HepG2 (cell line): ENCODE data around the gene RBCK1. TPM values are rescaled to one million over a fixed set of nuclear protein-coding genes. Genes with fewer than 3 reads are reported as not detected.

Experiments used
- CBX2 ChIP-seq, 2 experiments: fragments of 200-600 bp in 1 of 2; sonication (generic); formaldehyde crosslinking in 1 of 2; IDR thresholded peaks; 2 replicates each; pipeline versions ENCODE4 v1.7.0 to v1.8.1; 2018 to 2022; ENCODE audit warnings: low read depth in 2 of 2, low read length in 1 of 2, mild to moderate bottlenecking in 1 of 2, missing genetic modification reagents in 1 of 2
- CREM ChIP-seq, 2 experiments: sonication (generic) in 1 of 2; formaldehyde crosslinking in 1 of 2; IDR thresholded peaks; 2 replicates each; pipeline versions ENCODE4 v1.4.0 to v1.6.1; 2016 to 2020; ENCODE audit warnings: antibody characterized with exemption in 1 of 2, mild to moderate bottlenecking in 1 of 2, missing genetic modification reagents in 1 of 2
- ELF3 ChIP-seq: IDR thresholded peaks from 2 replicates; pipeline ENCODE4 v1.6.1; 2016; ENCODE audit warnings: missing genetic modification reagents, missing compliant biosample characterization
- FOSL2 ChIP-seq: sonication (generic); formaldehyde crosslinking; IDR thresholded peaks from 2 replicates; pipeline ENCODE4 v1.4.0; 2020; ENCODE audit warnings: missing genetic modification reagents
- GABPA ChIP-seq, 2 experiments: IDR thresholded peaks; 2 replicates each; pipeline ENCODE4 v1.6.1; 2011 to 2016; ENCODE audit warnings: low read depth in 2 of 2, low read length in 1 of 2, missing biosample characterization in 1 of 2, missing genetic modification characterization in 1 of 2
- HCFC1 ChIP-seq: fragments of 150-350 bp; IDR thresholded peaks from 2 replicates; pipeline ENCODE4 v1.6.1; 2014; ENCODE audit warnings: low read depth, low read length
- IKZF4 ChIP-seq: sonication (generic); formaldehyde crosslinking; IDR thresholded peaks from 2 replicates; pipeline ENCODE4 v1.5.1; 2020; ENCODE audit warnings: borderline replicate concordance, mild to moderate bottlenecking, low read depth, missing genetic modification reagents; ENCODE audit errors: not compliant biosample characterization
- NR2F6 ChIP-seq, 2 experiments: IDR thresholded peaks; 2 replicates each; pipeline ENCODE4 v1.6.1; 2016; ENCODE audit warnings: antibody characterized with exemption in 1 of 2, mild to moderate bottlenecking in 1 of 2
- PAXIP1 ChIP-seq: sonication (generic); formaldehyde crosslinking; conservative IDR thresholded peaks from 2 replicates; pipeline ENCODE4 v1.4.0; 2020; ENCODE audit warnings: mild to moderate bottlenecking, missing genetic modification reagents, moderate library complexity
- SNAI1 ChIP-seq: sonication (generic); formaldehyde crosslinking; IDR thresholded peaks from 2 replicates; pipeline ENCODE4 v1.5.0; 2020; ENCODE audit warnings: mild to moderate bottlenecking, missing genetic modification reagents, borderline replicate concordance
- ZFAT ChIP-seq: sonication (generic); formaldehyde crosslinking; conservative IDR thresholded peaks from 2 replicates; pipeline ENCODE4 v1.8.1; 2023; ENCODE audit warnings: missing genetic modification reagents, inconsistent platforms
- ZFP90 ChIP-seq: sonication (generic); formaldehyde crosslinking; IDR thresholded peaks from 2 replicates; pipeline ENCODE4 v1.8.0; 2022; ENCODE audit warnings: missing genetic modification reagents, mild to moderate bottlenecking, inconsistent platforms, borderline replicate concordance
- ZKSCAN5 ChIP-seq: sonication (generic); formaldehyde crosslinking; IDR thresholded peaks from 2 replicates; pipeline ENCODE4 v1.5.1; 2020; ENCODE audit warnings: mild to moderate bottlenecking, missing genetic modification reagents
- ZNF572 ChIP-seq: sonication (generic); formaldehyde crosslinking; IDR thresholded peaks from 2 replicates; pipeline ENCODE4 v1.5.1; 2020; ENCODE audit warnings: mild to moderate bottlenecking, missing genetic modification reagents
- ZNF615 ChIP-seq: sonication (generic); formaldehyde crosslinking; IDR thresholded peaks from 2 replicates; pipeline ENCODE4 v1.5.0; 2020; ENCODE audit warnings: mild to moderate bottlenecking, missing genetic modification reagents, borderline replicate concordance
- ZNF639 ChIP-seq: conservative IDR thresholded peaks from 2 replicates; pipeline ENCODE4 v1.6.1; 2018; ENCODE audit warnings: missing genetic modification reagents
- ZNF775 ChIP-seq: sonication (generic); formaldehyde crosslinking; IDR thresholded peaks from 2 replicates; pipeline ENCODE4 v1.4.0; 2020; ENCODE audit warnings: missing genetic modification reagents, mild to moderate bottlenecking, moderate library complexity, borderline replicate concordance
- ZNF891 ChIP-seq: sonication (generic); formaldehyde crosslinking; IDR thresholded peaks from 2 replicates; pipeline ENCODE4 v1.5.0; 2020; ENCODE audit warnings: mild to moderate bottlenecking, missing genetic modification reagents
- ZSCAN9 ChIP-seq: IDR thresholded peaks from 2 replicates; pipeline ENCODE4 v1.6.1; 2016; ENCODE audit warnings: borderline replicate concordance
- polyA plus RNA-seq, 8 experiments: library from polyadenylated mRNA; depleted of rRNA in 3 of 8; stranded (reverse) in 7 of 8; unstranded in 1 of 8; fragments of >200 nt; fragmentation: Illumina TruSeq in 4 of 8; extraction: Trizol in 4 of 8; gene quantifications; 2 replicates each; pipeline versions ENCODE4 v1.2.1 to v1.2.3, GENCODE V29; 2011 to 2016; ENCODE audit warnings: low read depth in 4 of 8, missing spikeins in 1 of 8, mixed read lengths in 1 of 8; ENCODE audit not compliant: insufficient read depth in 1 of 8
- total RNA-seq, 5 experiments: library from RNA; depleted of rRNA; stranded (reverse); fragments of >200 nt; fragmentation: Illumina TruSeq; extraction: Trizol; gene quantifications; 2 replicates each; pipeline ENCODE4 v1.2.3, GENCODE V29; 2016; ENCODE audit warnings: low read depth in 1 of 5
- TF ChIP-seq, protein P1 (sequence below): sonication (generic); formaldehyde crosslinking; IDR thresholded peaks from 2 replicates; pipeline ENCODE4 v1.5.0; 2020; ENCODE audit warnings: mild to moderate bottlenecking, missing genetic modification reagents

RBCK1 gene
- total and polyA plus RNA-seq, 2 of the 13 experiments (the other 11 are each of a cell fraction or from before 2014, with no cell fraction given), result 149 to 215 TPM

DNA sequence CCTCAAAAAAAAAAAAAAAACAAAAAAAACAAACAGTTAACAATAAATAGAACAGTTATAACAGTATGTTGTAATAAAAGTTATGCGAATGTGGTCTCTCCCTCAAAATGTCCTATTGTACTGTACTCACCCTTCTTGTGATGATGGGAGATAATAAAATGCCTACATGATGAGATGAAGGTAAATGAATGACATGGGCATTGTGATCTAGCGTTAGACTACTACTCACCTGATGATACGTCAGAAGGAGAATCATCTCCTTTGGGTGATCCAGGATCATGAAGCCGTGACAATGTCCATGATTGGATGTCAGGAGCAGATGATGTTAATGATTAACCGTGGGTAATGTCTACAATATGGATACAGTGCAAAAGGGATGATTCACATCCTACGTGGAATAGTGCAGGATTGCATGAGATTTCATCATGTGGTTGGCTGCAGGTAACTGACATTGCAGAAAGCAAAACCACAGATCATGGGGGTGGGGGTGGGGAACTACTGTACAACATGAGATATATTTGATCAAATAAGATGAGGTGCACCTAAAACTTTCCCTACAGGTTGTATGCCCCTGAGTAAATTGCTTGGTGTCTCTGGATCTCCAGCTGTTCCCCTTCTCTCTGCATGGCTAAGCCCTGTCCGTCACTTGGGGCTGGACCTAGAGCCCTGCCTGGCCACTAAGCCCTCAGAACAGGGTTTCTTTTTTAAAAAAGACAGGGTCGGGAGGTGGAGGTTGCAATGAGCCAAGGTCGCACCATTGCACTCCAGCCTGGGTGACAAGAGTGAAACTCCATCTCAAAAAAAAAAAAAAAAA, 6.2 kb upstream of the RBCK1 start (continued):
- TF ChIP-seq SNAI1 (CRISPR knock-in tag), result no peak
- no peak for TF ChIP-seq GABPA (IDR thresholded peaks at IDR 0.05; ENCODE audit: low read depth, low read length)
- TF ChIP-seq GABPA (CRISPR knock-in tag; IDR thresholded peaks at IDR 0.05; ENCODE audit: low read depth), result no peak
- TF ChIP-seq ZFAT (CRISPR knock-in tag), result no peak
- no peak; the same call in 1 of the 2 replicates for TF ChIP-seq ZSCAN9
- TF ChIP-seq ELF3, result peak; percentile 64
- TF ChIP-seq ZNF775 (CRISPR knock-in tag), result peak; percentile 84
- TF ChIP-seq ZFP90, result no peak; the same call in 1 of the 2 replicates
- TF ChIP-seq ZNF639 (CRISPR knock-in tag), result no peak; the same call in 1 of the 2 replicates
- peak; percentile 96 for TF ChIP-seq CREM (IDR thresholded peaks at IDR 0.05)
- no peak for TF ChIP-seq CREM (CRISPR knock-in tag; IDR thresholded peaks at IDR 0.05)
- TF ChIP-seq, protein P1, sequence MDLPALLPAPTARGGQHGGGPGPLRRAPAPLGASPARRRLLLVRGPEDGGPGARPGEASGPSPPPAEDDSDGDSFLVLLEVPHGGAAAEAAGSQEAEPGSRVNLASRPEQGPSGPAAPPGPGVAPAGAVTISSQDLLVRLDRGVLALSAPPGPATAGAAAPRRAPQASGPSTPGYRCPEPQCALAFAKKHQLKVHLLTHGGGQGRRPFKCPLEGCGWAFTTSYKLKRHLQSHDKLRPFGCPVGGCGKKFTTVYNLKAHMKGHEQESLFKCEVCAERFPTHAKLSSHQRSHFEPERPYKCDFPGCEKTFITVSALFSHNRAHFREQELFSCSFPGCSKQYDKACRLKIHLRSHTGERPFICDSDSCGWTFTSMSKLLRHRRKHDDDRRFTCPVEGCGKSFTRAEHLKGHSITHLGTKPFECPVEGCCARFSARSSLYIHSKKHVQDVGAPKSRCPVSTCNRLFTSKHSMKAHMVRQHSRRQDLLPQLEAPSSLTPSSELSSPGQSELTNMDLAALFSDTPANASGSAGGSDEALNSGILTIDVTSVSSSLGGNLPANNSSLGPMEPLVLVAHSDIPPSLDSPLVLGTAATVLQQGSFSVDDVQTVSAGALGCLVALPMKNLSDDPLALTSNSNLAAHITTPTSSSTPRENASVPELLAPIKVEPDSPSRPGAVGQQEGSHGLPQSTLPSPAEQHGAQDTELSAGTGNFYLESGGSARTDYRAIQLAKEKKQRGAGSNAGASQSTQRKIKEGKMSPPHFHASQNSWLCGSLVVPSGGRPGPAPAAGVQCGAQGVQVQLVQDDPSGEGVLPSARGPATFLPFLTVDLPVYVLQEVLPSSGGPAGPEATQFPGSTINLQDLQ (CRISPR knock-in tag), result no peak
- peak; percentile 57; the same call in 1 of the 2 replicates for TF ChIP-seq NR2F6 (IDR thresholded peaks at IDR 0.05)
- TF ChIP-seq NR2F6 (CRISPR knock-in tag; IDR thresholded peaks at IDR 0.05), result peak; percentile 68
- TF ChIP-seq ZNF891 (CRISPR knock-in tag), result no peak
- TF ChIP-seq CBX2 (IDR thresholded peaks at IDR 0.05; ENCODE audit: low read depth, low read length), result no peak
- no peak for TF ChIP-seq CBX2 (CRISPR knock-in tag; IDR thresholded peaks at IDR 0.05; ENCODE audit: low read depth)
- no peak for TF ChIP-seq ZNF572 (CRISPR knock-in tag)
- TF ChIP-seq FOSL2 (CRISPR knock-in tag), result peak; percentile 99
- TF ChIP-seq ZKSCAN5 (CRISPR knock-in tag), result no peak
- TF ChIP-seq ZNF615 (CRISPR knock-in tag), result no peak
- no peak for TF ChIP-seq IKZF4 (CRISPR knock-in tag)
- TF ChIP-seq HCFC1, result no peak
- peak; percentile 93 for TF ChIP-seq PAXIP1 (CRISPR knock-in tag)
